H9 (cell line): ENCODE data around the gene VAMP8. TPM values are rescaled to one million over a fixed set of nuclear protein-coding genes. Genes with fewer than 3 reads are reported as not detected.

ENCODE experiments used
- DNase-seq: peaks from one replicate; pipeline ENCODE4 v3.0.0-alpha.2; 2017
- H2AFZ ChIP-seq: one replicate; pipeline ENCODE4 v1.6.1; 2013; ENCODE audit warnings: mild to moderate bottlenecking, low read length, control low read depth, moderate library complexity
- H2AK5ac ChIP-seq: 2 replicates; pipeline ENCODE4 v1.6.1; 2013; ENCODE audit warnings: low read length, control low read depth, mixed read lengths; ENCODE audit not compliant: insufficient read length
- H2BK120ac ChIP-seq: one replicate; pipeline ENCODE4 v1.6.1; 2013; ENCODE audit warnings: low read depth, mild to moderate bottlenecking, low read length, control low read depth, inconsistent platforms; ENCODE audit not compliant: poor library complexity, severe bottlenecking
- H2BK12ac ChIP-seq: 2 replicates; pipeline ENCODE4 v1.6.1; 2013; ENCODE audit warnings: low read length, control low read depth, mixed read lengths, low read depth; ENCODE audit not compliant: insufficient read length
- H2BK15ac ChIP-seq: 2 replicates; pipeline ENCODE4 v1.6.1; 2013; ENCODE audit warnings: low read depth, low read length, control low read depth
- H2BK20ac ChIP-seq: one replicate; pipeline ENCODE4 v1.6.1; 2013; ENCODE audit warnings: low read depth, mild to moderate bottlenecking, low read length, control low read depth, inconsistent platforms; ENCODE audit not compliant: poor library complexity, severe bottlenecking
- H2BK5ac ChIP-seq: 2 replicates; pipeline ENCODE4 v1.6.1; 2013; ENCODE audit warnings: low read length, control low read depth, mixed read lengths; ENCODE audit not compliant: insufficient read length
- H3K14ac ChIP-seq: 2 replicates; pipeline ENCODE4 v1.6.1; 2013; ENCODE audit warnings: low read length, control low read depth; ENCODE audit not compliant: insufficient read depth
- H3K18ac ChIP-seq: 2 replicates; pipeline ENCODE4 v1.6.1; 2013; ENCODE audit warnings: low read depth, mild to moderate bottlenecking, mixed read lengths, low read length, control low read depth; ENCODE audit not compliant: insufficient read length
- H3K23ac ChIP-seq: 2 replicates; pipeline ENCODE4 v1.6.1; 2013; ENCODE audit warnings: low read length, control low read depth, mixed read lengths, low read depth; ENCODE audit not compliant: insufficient read length
- H3K23me2 ChIP-seq: 2 replicates; pipeline ENCODE4 v1.6.1; 2013; ENCODE audit warnings: low read depth, mild to moderate bottlenecking, mixed read lengths, low read length, control low read depth; ENCODE audit not compliant: insufficient read length, poor library complexity, severe bottlenecking
- H3K27ac ChIP-seq: 2 replicates; pipeline ENCODE4 v1.5.1; 2013; ENCODE audit warnings: low read length, control low read depth, mixed read lengths, low read depth; ENCODE audit not compliant: insufficient read length
- H3K27me3 ChIP-seq: 2 replicates; pipeline ENCODE4 v1.6.1; 2013; ENCODE audit warnings: low read length, control low read depth, inconsistent platforms; ENCODE audit not compliant: insufficient read depth
- H3K4ac ChIP-seq: 2 replicates; pipeline ENCODE4 v1.6.1; 2013; ENCODE audit warnings: low read depth, mild to moderate bottlenecking, control low read depth, inconsistent platforms, low read length, moderate library complexity
- H3K4me1 ChIP-seq: 2 replicates; pipeline ENCODE4 v1.6.1; 2013; ENCODE audit warnings: low read length, control low read depth, inconsistent platforms; ENCODE audit not compliant: insufficient read depth
- H3K4me2 ChIP-seq: 2 replicates; pipeline ENCODE4 v1.6.1; 2013; ENCODE audit warnings: low read length, control low read depth, mixed read lengths; ENCODE audit not compliant: insufficient read length, insufficient read depth
- H3K56ac ChIP-seq: 2 replicates; pipeline ENCODE4 v1.6.1; 2013; ENCODE audit warnings: low read depth, mild to moderate bottlenecking, mixed read lengths, low read length, control low read depth; ENCODE audit not compliant: insufficient read length
- H3K79me1 ChIP-seq: 2 replicates; pipeline ENCODE4 v1.6.1; 2013; ENCODE audit warnings: low read depth, mild to moderate bottlenecking, moderate library complexity, low read length, control low read depth, inconsistent platforms; ENCODE audit not compliant: insufficient read depth, poor library complexity, severe bottlenecking
- H3K79me2 ChIP-seq: 2 replicates; pipeline ENCODE4 v1.6.1; 2013; ENCODE audit warnings: low read length, control low read depth, inconsistent platforms; ENCODE audit not compliant: insufficient read depth
- H3K9ac ChIP-seq: 2 replicates; pipeline ENCODE4 v1.6.1; 2013; ENCODE audit warnings: low read length, control low read depth, mixed read lengths; ENCODE audit not compliant: insufficient read length; ENCODE audit errors: extremely low read depth
- H3K9me3 ChIP-seq: one replicate; pipeline ENCODE4 v1.6.1; 2013; ENCODE audit warnings: low read depth, low read length, inconsistent platforms; ENCODE audit not compliant: control insufficient read depth
- H3T11ph ChIP-seq: one replicate; pipeline ENCODE4 v1.6.1; 2013; ENCODE audit warnings: mild to moderate bottlenecking, low read length, control low read depth, inconsistent platforms
- H4K20me1 ChIP-seq: one replicate; pipeline ENCODE4 v1.6.1; 2013; ENCODE audit not compliant: control insufficient read depth, insufficient read length, insufficient read depth
- H4K5ac ChIP-seq: 2 replicates; pipeline ENCODE4 v1.6.1; 2013; ENCODE audit warnings: low read depth, mild to moderate bottlenecking, mixed read lengths, low read length, control low read depth; ENCODE audit not compliant: insufficient read length
- H4K8ac ChIP-seq: replicated peaks from 2 replicates; pipeline ENCODE4 v1.6.1; 2013; ENCODE audit warnings: low read length, control low read depth, mixed read lengths, low read depth; ENCODE audit not compliant: insufficient read length
- H4K91ac ChIP-seq: 2 replicates; pipeline ENCODE4 v1.6.1; 2013; ENCODE audit warnings: low read depth, mild to moderate bottlenecking, moderate library complexity, mixed read lengths, low read length, control low read depth; ENCODE audit not compliant: insufficient read length
- H3K27ac Mint-ChIP-seq, 3 experiments: 2 replicates in 2 of 3; 3 replicates in 1 of 3; pipeline ENCODE4 v1.8.0; 2020 to 2021; ENCODE audit warnings: mixed read lengths in 3 of 3, mild to moderate bottlenecking in 1 of 3, moderate library complexity in 1 of 3
- H3K27me3 Mint-ChIP-seq: 2 replicates; pipeline ENCODE4 v1.8.0; 2021; ENCODE audit warnings: low read depth, mild to moderate bottlenecking, moderate library complexity, mixed read lengths
- H3K36me3 Mint-ChIP-seq, 3 experiments: 2 replicates in 2 of 3; 3 replicates in 1 of 3; pipeline ENCODE4 v1.8.0; 2020 to 2021; ENCODE audit warnings: low read depth in 3 of 3, mixed read lengths in 3 of 3; ENCODE audit not compliant: insufficient read depth in 1 of 3
- H3K4me1 Mint-ChIP-seq, 2 experiments: 2 replicates each; pipeline ENCODE4 v1.8.0; 2020; ENCODE audit warnings: mixed read lengths in 2 of 2
- H3K4me3 Mint-ChIP-seq, 2 experiments: 2 replicates in 1 of 2; 3 replicates in 1 of 2; pipeline ENCODE4 v1.8.0; 2020 to 2021; ENCODE audit warnings: mild to moderate bottlenecking in 2 of 2, mixed read lengths in 2 of 2, moderate library complexity in 1 of 2
- H3K9me3 Mint-ChIP-seq, 2 experiments: 2 replicates in 1 of 2; 3 replicates in 1 of 2; pipeline ENCODE4 v1.8.0; 2020; ENCODE audit warnings: mild to moderate bottlenecking in 2 of 2, mixed read lengths in 2 of 2, moderate library complexity in 1 of 2
- WGBS: extraction: QIAGEN DNeasy Blood & Tissue Kit; methylation state at CpG from one replicate; pipeline ENCODE4 v1.1.7; 2013; ENCODE audit warnings: missing lambda C conversion rate, low lambda C conversion rate, mixed read lengths; ENCODE audit not compliant: insufficient read length; ENCODE audit errors: extremely low coverage; 5-methylcytosine and 5-hydroxymethylcytosine counted together
- total RNA-seq: library from RNA; stranded (reverse); gene quantifications from 2 replicates; pipeline ENCODE4 v1.2.1, GENCODE V29; 2021
- TF ChIP-seq, protein P1 (sequence below): fragments of 200-600 bp; sonication (generic); conservative IDR thresholded peaks from 3 replicates; pipeline ENCODE4 v1.8.0; 2021; ENCODE audit warnings: antibody characterized with exemption, mild to moderate bottlenecking

The VAMP8 gene
- total RNA-seq, 1 experiment from 2014 or later, result 33.4 TPM

DNA sequence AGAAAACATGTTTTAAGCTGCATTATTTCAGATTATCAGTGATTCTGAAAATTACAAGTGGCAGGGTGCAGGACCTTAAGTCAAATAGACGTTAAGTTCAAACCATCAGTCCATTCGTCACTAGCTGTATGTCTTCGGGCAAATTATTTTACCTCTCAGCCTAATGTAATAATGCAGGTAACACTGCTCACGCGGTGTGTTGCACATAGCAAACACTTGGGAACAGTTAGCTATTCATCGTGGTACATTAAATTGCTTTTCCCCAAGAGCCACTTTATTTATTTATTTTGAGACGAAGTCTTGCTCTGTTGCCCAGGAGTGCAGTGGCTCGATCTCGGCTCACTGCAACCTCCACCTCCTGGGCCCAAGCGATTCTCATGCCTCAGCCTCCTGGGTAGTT lies 28.3 kb upstream of the VAMP8 start:
- no peak overlapping the region for H2BK120ac ChIP-seq
- H3K4me3 Mint-ChIP-seq, result no peak overlapping the region
- no peak overlapping the region for H4K91ac ChIP-seq
- no peak overlapping the region for H4K8ac ChIP-seq
- H3K4me1 ChIP-seq, result no peaks in the 10 kb centered on the region
- no peak overlapping the region for H2BK20ac ChIP-seq
- no peak overlapping the region for H2AFZ ChIP-seq
- no peak overlapping the region for H3K18ac ChIP-seq
- H2BK12ac ChIP-seq, result no peak overlapping the region
- no peak overlapping the region for H2BK5ac ChIP-seq
- DNase-seq, result no peak
- H3K4me2 ChIP-seq, result no peak overlapping the region
- H4K20me1 ChIP-seq, result no peaks in the 10 kb centered on the region
- H3K4me1 Mint-ChIP-seq, result peaks cover 2 to 10% of the 10 kb centered on the region in 2 experiments; a peak in 2 of 4 replicates
- H3K27me3 ChIP-seq, result no peaks in the 10 kb centered on the region
- peaks cover 19 to 71% (median 53%) of the 10 kb centered on the region in 3 experiments; a peak in 6 of 7 replicates for H3K36me3 Mint-ChIP-seq
- TF ChIP-seq, protein P1, sequence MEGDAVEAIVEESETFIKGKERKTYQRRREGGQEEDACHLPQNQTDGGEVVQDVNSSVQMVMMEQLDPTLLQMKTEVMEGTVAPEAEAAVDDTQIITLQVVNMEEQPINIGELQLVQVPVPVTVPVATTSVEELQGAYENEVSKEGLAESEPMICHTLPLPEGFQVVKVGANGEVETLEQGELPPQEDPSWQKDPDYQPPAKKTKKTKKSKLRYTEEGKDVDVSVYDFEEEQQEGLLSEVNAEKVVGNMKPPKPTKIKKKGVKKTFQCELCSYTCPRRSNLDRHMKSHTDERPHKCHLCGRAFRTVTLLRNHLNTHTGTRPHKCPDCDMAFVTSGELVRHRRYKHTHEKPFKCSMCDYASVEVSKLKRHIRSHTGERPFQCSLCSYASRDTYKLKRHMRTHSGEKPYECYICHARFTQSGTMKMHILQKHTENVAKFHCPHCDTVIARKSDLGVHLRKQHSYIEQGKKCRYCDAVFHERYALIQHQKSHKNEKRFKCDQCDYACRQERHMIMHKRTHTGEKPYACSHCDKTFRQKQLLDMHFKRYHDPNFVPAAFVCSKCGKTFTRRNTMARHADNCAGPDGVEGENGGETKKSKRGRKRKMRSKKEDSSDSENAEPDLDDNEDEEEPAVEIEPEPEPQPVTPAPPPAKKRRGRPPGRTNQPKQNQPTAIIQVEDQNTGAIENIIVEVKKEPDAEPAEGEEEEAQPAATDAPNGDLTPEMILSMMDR, result no peak
- H3K27ac ChIP-seq, result no peak overlapping the region
- H3T11ph ChIP-seq, result no peak overlapping the region
- no peak overlapping the region for H2AK5ac ChIP-seq
- no peak overlapping the region for H3K14ac ChIP-seq
- no peak overlapping the region for H3K56ac ChIP-seq
- H3K23me2 ChIP-seq, result no peaks in the 10 kb centered on the region
- H3K27me3 Mint-ChIP-seq, result no peaks in the 10 kb centered on the region; the same call in 1 of the 2 replicates
- no peak overlapping the region for H3K4ac ChIP-seq
- no peak overlapping the region for H3K27ac Mint-ChIP-seq
- no peaks in the 10 kb centered on the region for H3K79me1 ChIP-seq
- no peaks in the 10 kb centered on the region for H3K9me3 Mint-ChIP-seq
- H3K79me2 ChIP-seq, result no peaks in the 10 kb centered on the region
- no peak overlapping the region for H4K5ac ChIP-seq
- no peak overlapping the region for H3K9ac ChIP-seq
- H3K23ac ChIP-seq, result no peak overlapping the region
- H2BK15ac ChIP-seq, result no peak overlapping the region
- H3K9me3 ChIP-seq, result no peaks in the 10 kb centered on the region
- no CpG with 5 or more reads among the region's 10 CpGs for WGBS
